Endodermal cell (in vitro differentiated cells): ENCODE data around the gene PDE8A. TPM values are rescaled to one million over a fixed set of nuclear protein-coding genes. Genes with fewer than 3 reads are reported as not detected.
A peak's percentile ranks its signal among the peaks of the same experiment; 100 is the strongest.

ENCODE experiments used
- DNase-seq: peaks from one replicate; pipeline ENCODE4 v3.0.0-alpha.2; 2017
- H3K27ac ChIP-seq: 2 replicates; pipeline ENCODE4 v1.5.1; 2013; ENCODE audit warnings: mild to moderate bottlenecking, low read depth, low read length, moderate library complexity
- H3K27me3 ChIP-seq: 2 replicates; pipeline ENCODE4 v1.6.1; 2013; ENCODE audit warnings: mild to moderate bottlenecking, low read length, moderate library complexity; ENCODE audit not compliant: insufficient read depth, control insufficient read depth, poor library complexity, severe bottlenecking
- H3K36me3 ChIP-seq: 2 replicates; pipeline ENCODE4 v1.7.0; 2013; ENCODE audit warnings: mild to moderate bottlenecking, low read length, moderate library complexity; ENCODE audit not compliant: control insufficient read depth, insufficient read depth
- H3K4me1 ChIP-seq: one replicate; pipeline ENCODE4 v1.7.0; 2013; ENCODE audit warnings: low read length; ENCODE audit not compliant: control insufficient read depth, insufficient read depth
- H3K4me3 ChIP-seq: 2 replicates; pipeline ENCODE4 v1.5.1; 2013; ENCODE audit warnings: mild to moderate bottlenecking, low read length, moderate library complexity
- H3K9ac ChIP-seq: 2 replicates; pipeline ENCODE4 v1.6.1; 2013; ENCODE audit warnings: mild to moderate bottlenecking, low read length, moderate library complexity; ENCODE audit not compliant: poor library complexity, severe bottlenecking; ENCODE audit errors: extremely low read depth
- H3K9me3 ChIP-seq: 2 replicates; pipeline ENCODE4 v1.6.1; 2013; ENCODE audit warnings: mild to moderate bottlenecking, low read length, moderate library complexity; ENCODE audit not compliant: control insufficient read depth
- H3K27ac Mint-ChIP-seq: 2 replicates; pipeline ENCODE4 v1.8.0; 2020; ENCODE audit warnings: mixed read lengths
- H3K27me3 Mint-ChIP-seq: 2 replicates; pipeline ENCODE4 v1.8.0; 2021; ENCODE audit warnings: mild to moderate bottlenecking, mixed read lengths; ENCODE audit not compliant: insufficient read depth
- H3K36me3 Mint-ChIP-seq: 2 replicates; pipeline ENCODE4 v1.8.0; 2020; ENCODE audit warnings: low read depth, mixed read lengths
- H3K4me1 Mint-ChIP-seq: 2 replicates; pipeline ENCODE4 v1.8.0; 2020; ENCODE audit warnings: mixed read lengths
- H3K4me3 Mint-ChIP-seq: 2 replicates; pipeline ENCODE4 v1.8.0; 2020; ENCODE audit warnings: mild to moderate bottlenecking, moderate library complexity, mixed read lengths
- H3K9me3 Mint-ChIP-seq: 2 replicates; pipeline ENCODE4 v1.8.0; 2020; ENCODE audit warnings: mild to moderate bottlenecking, mixed read lengths
- CTCF ChIP-seq: fragments of 200-600 bp; sonication (generic); conservative IDR thresholded peaks from 2 replicates; pipeline ENCODE4 v1.5.0; 2021; ENCODE audit warnings: antibody characterized with exemption, mild to moderate bottlenecking
- WGBS, 2 experiments: methylation state at CpG; one replicate each; pipeline versions ENCODE4 v1.1.5 to v1.1.7; 2013; ENCODE audit warnings: missing lambda C conversion rate in 2 of 2, mixed read lengths in 1 of 2; ENCODE audit not compliant: insufficient coverage in 1 of 2, insufficient read length in 1 of 2; 5-methylcytosine and 5-hydroxymethylcytosine counted together
- total RNA-seq, 2 donors: library from RNA; stranded (reverse); fragmentation: NEBNext Ultra II Directional in 1 of 2; extraction: Animal tissue kit (Norgen Biotek cat#: 25700) in 1 of 2; gene quantifications; 2 replicates in 1 of 2; 3 replicates in 1 of 2; pipeline ENCODE4 v1.2.1, GENCODE V29; 2021

The PDE8A gene
- total RNA-seq, 2 donors from 2014 or later = 14.8 to 15.2 TPM

GRCh38 chr15:85109333-85109732 is 127.7 kb downstream of the PDE8A start:
- H3K4me3 ChIP-seq = no peak overlapping the region
- Mint-ChIP-seq H3K9me3 (no peaks in the 10 kb centered on the region), H3K27ac (no peak overlapping the region)

GRCh38 chr15:85112997-85113396 is 131.3 kb downstream of the PDE8A start:
- Mint-ChIP-seq H3K9me3 (no peaks in the 10 kb centered on the region), H3K27ac (no peak overlapping the region), H3K4me1 (no peaks in the 10 kb centered on the region), H3K4me3 (no peak overlapping the region), H3K36me3 (peaks cover 11% of the 10 kb centered on the region), H3K27me3 (no peaks in the 10 kb centered on the region)
- no peak for TF ChIP-seq CTCF
- no peak for DNase-seq
- H3K9me3 ChIP-seq = no peaks in the 10 kb centered on the region
- no peak overlapping the region for H3K9ac ChIP-seq
- H3K27me3 ChIP-seq = no peaks in the 10 kb centered on the region
- no peaks in the 10 kb centered on the region for H3K4me1 ChIP-seq
- no peak overlapping the region for H3K27ac ChIP-seq
- WGBS, 2 experiments = 78 to 80% methylated on average over 3 of the region's 3 CpGs
- no peaks in the 10 kb centered on the region for H3K36me3 ChIP-seq
- H3K4me3 ChIP-seq = no peak overlapping the region

More at GRCh38 chr15:85109333-85109732, 127.7 kb downstream of the PDE8A start:
- no peak overlapping the region for H3K27ac ChIP-seq
- H3K4me1 ChIP-seq = no peaks in the 10 kb centered on the region
- no peaks in the 10 kb centered on the region for H3K27me3 ChIP-seq
- TF ChIP-seq CTCF = no peak
- Mint-ChIP-seq H3K36me3 (no peaks in the 10 kb centered on the region), H3K4me3 (no peak overlapping the region), H3K27me3 (no peaks in the 10 kb centered on the region), H3K4me1 (no peaks in the 10 kb centered on the region)
- no peaks in the 10 kb centered on the region for H3K36me3 ChIP-seq
- no peaks in the 10 kb centered on the region for H3K9me3 ChIP-seq
- no peak overlapping the region for H3K9ac ChIP-seq
- WGBS, 2 experiments = 90% methylated on average over 2 of the region's 2 CpGs; no CpG with 5 or more reads in 1 of the 2 experiments
- DNase-seq = no peak

- no peak for TF ChIP-seq CTCF
- H3K27ac Mint-ChIP-seq = peak overlapping the region; percentile 49
- no peaks in the 10 kb centered on the region for H3K4me1 Mint-ChIP-seq
- Histone ChIP-seq H3K27ac (no peak overlapping the region), H3K27me3 (no peaks in the 10 kb centered on the region), H3K9ac (no peak overlapping the region), H3K9me3 (no peaks in the 10 kb centered on the region), H3K36me3 (no peaks in the 10 kb centered on the region), H3K4me1 (no peaks in the 10 kb centered on the region), H3K4me3 (no peak overlapping the region)
- no peaks in the 10 kb centered on the region for H3K9me3 Mint-ChIP-seq
- H3K36me3 Mint-ChIP-seq = peaks cover 11% of the 10 kb centered on the region
- no peak overlapping the region for H3K4me3 Mint-ChIP-seq
- WGBS, 2 experiments = 88 to 97% methylated on average over 4 of the region's 4 CpGs
- H3K27me3 Mint-ChIP-seq = no peaks in the 10 kb centered on the region
- no peak for DNase-seq
These were observed 133.2 kb downstream of the PDE8A start for GRCh38 chr15:85114886-85115285.
